Ishikawa (cell line): ENCODE measurements around the gene ELOVL7.

Experiments
- CEBPB ChIP-seq: IDR thresholded peaks from 2 replicates; pipeline ENCODE4 v1.6.1; 2012
- CREB1 ChIP-seq: IDR thresholded peaks from 2 replicates; pipeline ENCODE4 v1.6.1; 2012; ENCODE audit warnings: low read depth
- EGR1 ChIP-seq: IDR thresholded peaks from 2 replicates; pipeline ENCODE4 v1.6.1; 2012
- EP300 ChIP-seq: IDR thresholded peaks from 2 replicates; pipeline ENCODE4 v1.6.1; 2012; ENCODE audit warnings: borderline replicate concordance
- FOXM1 ChIP-seq: IDR thresholded peaks from 2 replicates; pipeline ENCODE4 v1.6.1; 2012; ENCODE audit warnings: low read depth, borderline replicate concordance
- NFIC ChIP-seq: IDR thresholded peaks from 2 replicates; pipeline ENCODE4 v1.6.1; 2012
- RAD21 ChIP-seq: IDR thresholded peaks from 2 replicates; pipeline ENCODE4 v1.6.1; 2012; ENCODE audit warnings: low read depth
- TAF1 ChIP-seq: IDR thresholded peaks from 2 replicates; pipeline ENCODE4 v1.6.1; 2012; ENCODE audit warnings: low read depth, mild to moderate bottlenecking
- TCF12 ChIP-seq: IDR thresholded peaks from 2 replicates; pipeline ENCODE4 v1.6.1; 2012; ENCODE audit warnings: low read depth
- TEAD4 ChIP-seq: IDR thresholded peaks from 2 replicates; pipeline ENCODE4 v1.6.1; 2012
- YY1 ChIP-seq: IDR thresholded peaks from 2 replicates; pipeline ENCODE4 v1.6.1; 2012; ENCODE audit warnings: low read depth
- ZBTB7A ChIP-seq: IDR thresholded peaks from 2 replicates; pipeline ENCODE4 v1.6.1; 2012; ENCODE audit warnings: low read depth
- TF ChIP-seq, protein P1 (sequence below): IDR thresholded peaks from 2 replicates; pipeline ENCODE4 v1.6.1; 2012
- TF ChIP-seq, protein P2 (sequence below): IDR thresholded peaks from 2 replicates; pipeline ENCODE4 v1.6.1; 2012; ENCODE audit warnings: low read depth, mild to moderate bottlenecking
- TF ChIP-seq, protein P3 (sequence below): IDR thresholded peaks from 2 replicates; pipeline ENCODE4 v1.6.1; 2012

Gene ELOVL7

DNA sequence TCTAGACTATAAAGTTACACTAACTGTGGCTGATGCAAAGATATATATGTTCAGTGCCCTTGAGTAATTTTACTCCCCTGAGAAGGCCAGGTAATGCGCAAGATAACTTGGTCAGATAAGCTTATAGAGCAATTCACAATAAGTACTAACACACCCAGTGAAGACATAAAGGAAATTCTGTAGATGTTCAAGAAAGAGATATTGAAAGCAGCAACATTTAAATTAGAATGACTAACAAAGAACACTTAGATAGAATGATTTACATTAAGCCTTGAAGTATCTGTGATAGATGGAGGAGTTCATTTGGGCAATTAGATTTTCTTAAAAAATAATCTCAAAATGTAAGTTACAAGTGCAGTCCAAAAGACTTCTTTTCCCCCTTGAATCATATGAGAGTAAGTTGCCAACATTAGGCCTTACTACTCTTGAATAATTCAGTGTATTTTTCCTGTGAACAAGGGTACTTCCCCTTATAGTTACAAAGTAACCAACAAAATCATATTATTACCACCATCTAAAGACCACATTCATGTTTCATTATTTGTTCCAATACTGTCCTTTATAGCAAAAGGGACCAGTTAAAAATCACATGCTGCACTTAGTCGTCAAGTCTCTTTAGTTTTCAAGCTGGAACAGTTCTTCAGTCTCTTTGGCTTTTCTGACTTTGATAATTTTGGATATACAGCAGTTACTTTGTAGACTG lies 44.4 kb upstream of the ELOVL7 start:
- TF ChIP-seq ZBTB7A (no peak), NFIC (no peak), CEBPB (no peak), EGR1 (no peak), TCF12 (no peak)
- TF ChIP-seq, protein P1, sequence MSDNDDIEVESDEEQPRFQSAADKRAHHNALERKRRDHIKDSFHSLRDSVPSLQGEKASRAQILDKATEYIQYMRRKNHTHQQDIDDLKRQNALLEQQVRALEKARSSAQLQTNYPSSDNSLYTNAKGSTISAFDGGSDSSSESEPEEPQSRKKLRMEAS = no peak
- TF ChIP-seq, protein P2, sequence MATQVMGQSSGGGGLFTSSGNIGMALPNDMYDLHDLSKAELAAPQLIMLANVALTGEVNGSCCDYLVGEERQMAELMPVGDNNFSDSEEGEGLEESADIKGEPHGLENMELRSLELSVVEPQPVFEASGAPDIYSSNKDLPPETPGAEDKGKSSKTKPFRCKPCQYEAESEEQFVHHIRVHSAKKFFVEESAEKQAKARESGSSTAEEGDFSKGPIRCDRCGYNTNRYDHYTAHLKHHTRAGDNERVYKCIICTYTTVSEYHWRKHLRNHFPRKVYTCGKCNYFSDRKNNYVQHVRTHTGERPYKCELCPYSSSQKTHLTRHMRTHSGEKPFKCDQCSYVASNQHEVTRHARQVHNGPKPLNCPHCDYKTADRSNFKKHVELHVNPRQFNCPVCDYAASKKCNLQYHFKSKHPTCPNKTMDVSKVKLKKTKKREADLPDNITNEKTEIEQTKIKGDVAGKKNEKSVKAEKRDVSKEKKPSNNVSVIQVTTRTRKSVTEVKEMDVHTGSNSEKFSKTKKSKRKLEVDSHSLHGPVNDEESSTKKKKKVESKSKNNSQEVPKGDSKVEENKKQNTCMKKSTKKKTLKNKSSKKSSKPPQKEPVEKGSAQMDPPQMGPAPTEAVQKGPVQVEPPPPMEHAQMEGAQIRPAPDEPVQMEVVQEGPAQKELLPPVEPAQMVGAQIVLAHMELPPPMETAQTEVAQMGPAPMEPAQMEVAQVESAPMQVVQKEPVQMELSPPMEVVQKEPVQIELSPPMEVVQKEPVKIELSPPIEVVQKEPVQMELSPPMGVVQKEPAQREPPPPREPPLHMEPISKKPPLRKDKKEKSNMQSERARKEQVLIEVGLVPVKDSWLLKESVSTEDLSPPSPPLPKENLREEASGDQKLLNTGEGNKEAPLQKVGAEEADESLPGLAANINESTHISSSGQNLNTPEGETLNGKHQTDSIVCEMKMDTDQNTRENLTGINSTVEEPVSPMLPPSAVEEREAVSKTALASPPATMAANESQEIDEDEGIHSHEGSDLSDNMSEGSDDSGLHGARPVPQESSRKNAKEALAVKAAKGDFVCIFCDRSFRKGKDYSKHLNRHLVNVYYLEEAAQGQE = no peak

DNA sequence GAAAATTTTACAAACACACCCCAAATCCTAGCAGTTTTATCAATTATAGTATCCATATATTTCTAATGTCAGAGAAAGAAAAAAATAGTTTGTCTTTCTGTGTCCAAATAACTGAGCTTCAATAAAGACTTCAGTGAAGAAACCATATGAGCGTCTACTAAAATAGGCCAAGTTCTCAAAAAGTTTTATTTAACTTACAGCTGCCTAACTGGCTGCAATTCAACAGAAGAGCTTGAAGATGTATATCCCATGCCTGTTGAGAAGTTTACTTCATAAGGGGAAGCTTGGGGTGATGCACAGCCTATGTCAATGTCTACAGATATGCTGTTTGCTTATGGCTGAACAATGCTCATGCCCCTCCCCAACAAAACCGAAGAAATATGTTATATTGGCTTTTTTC lies 43.7 kb upstream of the ELOVL7 start:
- TF ChIP-seq, protein P1 = no peak
- no peak for TF ChIP-seq RAD21
- no peak for TF ChIP-seq TCF12
- no peak for TF ChIP-seq NFIC
- TF ChIP-seq TEAD4 = no peak
- TF ChIP-seq CREB1 = no peak
- TF ChIP-seq, protein P2 = no peak
- TF ChIP-seq FOXM1 = no peak
- no peak for TF ChIP-seq YY1
- TF ChIP-seq TAF1 = no peak
- no peak for TF ChIP-seq CEBPB
- no peak for TF ChIP-seq ZBTB7A
- no peak for TF ChIP-seq EGR1
- TF ChIP-seq, protein P3, sequence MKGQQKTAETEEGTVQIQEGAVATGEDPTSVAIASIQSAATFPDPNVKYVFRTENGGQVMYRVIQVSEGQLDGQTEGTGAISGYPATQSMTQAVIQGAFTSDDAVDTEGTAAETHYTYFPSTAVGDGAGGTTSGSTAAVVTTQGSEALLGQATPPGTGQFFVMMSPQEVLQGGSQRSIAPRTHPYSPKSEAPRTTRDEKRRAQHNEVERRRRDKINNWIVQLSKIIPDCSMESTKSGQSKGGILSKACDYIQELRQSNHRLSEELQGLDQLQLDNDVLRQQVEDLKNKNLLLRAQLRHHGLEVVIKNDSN = no peak
- no peak for TF ChIP-seq EP300

DNA sequence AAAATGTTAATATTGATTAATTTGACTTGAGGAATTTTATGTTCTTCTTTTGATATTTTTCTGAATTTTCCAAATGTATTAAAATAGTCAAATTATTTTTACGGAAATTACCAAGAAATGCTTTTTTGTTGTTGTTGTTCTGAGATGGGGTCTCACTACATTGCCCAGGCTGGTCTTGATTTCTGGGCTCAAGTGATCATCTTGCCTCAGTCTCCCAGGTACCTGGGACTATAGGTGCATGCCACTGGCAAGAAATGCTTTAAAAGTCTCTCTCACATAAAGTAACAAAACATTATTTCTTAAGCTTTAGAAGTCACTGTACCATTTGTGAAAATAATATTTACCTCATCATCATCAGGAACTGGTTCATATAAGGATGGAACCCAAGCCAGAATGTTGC lies 43.0 kb upstream of the ELOVL7 start:
- no peak for TF ChIP-seq CEBPB
- TF ChIP-seq, protein P2 = no peak
- no peak for TF ChIP-seq ZBTB7A
- no peak for TF ChIP-seq FOXM1
- no peak for TF ChIP-seq TCF12
- no peak for TF ChIP-seq TAF1
- no peak for TF ChIP-seq TEAD4
- TF ChIP-seq YY1 = no peak
- no peak for TF ChIP-seq NFIC
- TF ChIP-seq, protein P1 = no peak
- no peak for TF ChIP-seq RAD21
- TF ChIP-seq EP300 = no peak
- TF ChIP-seq CREB1 = no peak
- TF ChIP-seq, protein P3 = no peak
- no peak for TF ChIP-seq EGR1

DNA sequence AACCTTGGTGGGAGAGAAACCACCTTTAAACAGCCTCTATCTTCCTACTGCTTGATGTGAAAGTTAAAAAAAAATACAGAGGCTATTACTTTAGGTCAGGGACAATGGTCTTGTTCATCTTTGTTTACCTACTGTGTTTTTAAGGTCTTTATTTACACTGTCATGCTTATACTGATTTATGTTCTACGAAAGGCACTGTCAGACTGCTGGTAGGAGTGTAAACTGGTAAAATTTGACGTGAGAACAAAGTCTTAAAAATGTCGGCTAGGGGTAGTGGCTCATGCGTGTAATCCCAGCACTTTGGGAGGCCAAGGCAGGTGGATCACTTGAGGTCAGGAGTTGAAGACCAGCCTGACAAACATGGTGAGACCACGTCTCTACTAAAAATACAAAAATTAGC lies 42.1 kb upstream of the ELOVL7 start:
- TF ChIP-seq RAD21 (no peak), TAF1 (no peak), ZBTB7A (no peak), NFIC (no peak), YY1 (no peak), FOXM1 (no peak), CREB1 (no peak), EGR1 (no peak), EP300 (no peak), TEAD4 (no peak), CEBPB (no peak), TCF12 (no peak)
- TF ChIP-seq, protein P2 = no peak
- TF ChIP-seq, protein P3 = no peak
- TF ChIP-seq, protein P1 = no peak
